NCI-H446 (cell line): Measurements from ENCODE around the gene PPP1R27.
"Not testable (repeated sequence)": the region's sequence is repeated elsewhere in the genome, so short reads cannot be mapped to it uniquely, and the experiment has no call there.

Experiments used
- DNase-seq, 2 experiments: peaks; one replicate each; lab custom pipeline; 2025; lab: John Stamatoyannopoulos, UW

The PPP1R27 gene

GRCh38 chr17:81840826-81841778, 6.3 kb upstream of the PPP1R27 start:
- DNase-seq = no peak

DNA sequence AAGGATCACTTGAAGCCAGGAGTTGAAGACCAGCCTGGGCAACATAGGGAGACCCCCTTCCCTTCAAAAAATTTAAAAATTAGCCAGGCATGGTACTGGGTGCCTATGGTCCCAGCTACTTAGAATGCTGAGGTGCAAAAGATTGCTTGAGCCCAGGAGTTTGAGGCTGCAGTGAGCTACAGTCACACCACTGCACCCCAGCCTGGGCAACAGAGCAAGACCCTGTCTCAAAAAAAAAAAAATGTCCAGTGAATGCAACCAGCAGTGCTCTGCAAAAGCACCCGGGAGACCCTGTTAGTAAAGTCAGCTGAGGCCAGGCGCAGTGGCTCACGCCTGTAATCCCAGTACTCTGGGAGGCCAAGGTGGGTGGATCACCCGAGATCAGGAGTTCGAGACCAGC, 5.2 kb upstream of the PPP1R27 start:
- DNase-seq = not testable (repeated sequence)

DNA sequence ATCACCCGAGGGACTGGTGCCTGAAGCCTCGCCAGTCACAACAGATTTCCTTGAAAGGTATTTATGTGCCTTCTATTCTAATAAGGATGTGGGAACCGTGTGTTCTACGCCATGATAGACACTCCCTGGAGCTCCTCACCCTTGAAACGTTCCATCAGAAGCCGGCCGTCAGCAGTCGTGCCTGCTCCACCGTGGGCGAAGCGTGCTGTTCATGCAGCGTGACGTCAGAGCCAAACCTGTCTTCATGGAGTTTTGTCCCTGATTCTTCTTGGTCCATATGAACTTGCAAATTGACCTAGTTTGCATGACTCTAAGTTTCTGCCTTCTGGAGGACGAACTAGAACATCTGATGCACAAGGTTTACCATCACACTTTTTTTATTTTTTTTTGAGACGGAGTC, 4.5 kb upstream of the PPP1R27 start:
- DNase-seq = no peak

- DNase-seq = no peak
Observed at GRCh38 chr17:81838753-81839255, 4.0 kb upstream of the PPP1R27 start.

DNA sequence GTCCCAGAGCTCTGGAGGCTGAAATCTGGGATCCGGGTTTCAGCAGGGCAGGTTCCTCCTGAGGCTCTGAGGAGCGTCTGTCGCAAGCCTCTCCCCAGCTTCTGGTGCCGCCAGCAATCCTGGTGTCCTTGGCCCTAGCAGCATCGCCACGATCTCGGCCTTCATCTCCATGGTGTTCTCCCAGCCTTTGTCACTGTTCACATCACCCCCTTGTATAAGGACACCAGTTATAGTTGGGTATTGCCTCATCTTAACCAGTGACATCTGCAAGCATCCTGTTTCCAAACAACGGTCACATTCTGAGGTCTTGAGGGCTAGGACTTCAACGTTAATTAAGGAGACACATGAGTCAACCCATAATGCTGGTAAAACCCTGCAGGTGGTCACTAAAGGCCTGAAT, 2.8 kb upstream of the PPP1R27 start:
- DNase-seq = no peak

GRCh38 chr17:81833921-81834830, 674 bp downstream of the PPP1R27 start:
- DNase-seq = no peak

- DNase-seq = peak; percentile 93 to 97
Observed at GRCh38 chr17:81833160-81833920, 1.5 kb downstream of the PPP1R27 start, which contains the start of gene MCRIP1. Gene MCRIP1 (minus strand): TSS chr17:81833291. CDS start chr17:81824506, 8,785 bp downstream.

GRCh38 chr17:81832608-81833159, 2.2 kb downstream of the PPP1R27 start:
- no peak for DNase-seq

GRCh38 chr17:81831957-81832607, 2.8 kb downstream of the PPP1R27 start:
- DNase-seq = no peak

DNA sequence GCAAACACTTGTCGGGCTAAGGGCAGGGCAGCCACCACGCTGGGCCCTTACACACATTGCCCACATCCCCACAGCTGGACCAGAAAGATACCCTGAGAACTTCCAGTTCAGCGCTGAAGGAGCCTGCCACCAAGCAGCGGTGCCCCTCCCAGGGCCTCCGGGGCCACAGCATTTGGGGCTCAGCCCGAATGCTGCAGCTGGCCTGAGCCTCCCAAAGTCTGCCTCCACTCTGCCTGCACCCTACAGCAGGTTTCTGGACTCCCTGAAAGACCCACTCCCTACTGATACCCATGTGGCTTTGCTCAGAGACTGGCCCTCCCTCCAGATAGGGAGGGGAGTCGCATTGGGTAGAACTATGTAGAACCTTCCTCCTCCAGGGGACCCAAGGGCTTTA, 3.3 kb downstream of the PPP1R27 start:
- no peak for DNase-seq

DNA sequence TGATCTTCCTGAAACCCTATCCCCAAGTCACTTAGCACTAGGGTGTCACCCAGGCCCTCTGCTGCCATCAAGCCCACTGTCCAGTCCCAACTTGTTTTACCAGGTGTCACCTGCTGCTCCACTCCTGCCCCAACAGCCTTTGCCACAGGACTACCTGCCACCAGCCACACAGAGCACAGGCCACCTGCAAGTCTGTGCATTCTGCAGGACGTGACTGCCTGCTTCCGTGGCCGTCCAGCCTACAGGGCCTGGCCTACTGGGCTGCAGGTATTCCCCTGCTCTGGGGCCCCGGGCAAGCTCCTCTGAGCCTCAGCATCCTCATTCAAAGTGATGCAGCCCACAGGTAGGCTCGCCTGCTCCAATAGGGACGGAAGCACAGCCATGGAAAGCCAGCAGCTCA, 5.0 kb downstream of the PPP1R27 start:
- no peak for DNase-seq

DNA sequence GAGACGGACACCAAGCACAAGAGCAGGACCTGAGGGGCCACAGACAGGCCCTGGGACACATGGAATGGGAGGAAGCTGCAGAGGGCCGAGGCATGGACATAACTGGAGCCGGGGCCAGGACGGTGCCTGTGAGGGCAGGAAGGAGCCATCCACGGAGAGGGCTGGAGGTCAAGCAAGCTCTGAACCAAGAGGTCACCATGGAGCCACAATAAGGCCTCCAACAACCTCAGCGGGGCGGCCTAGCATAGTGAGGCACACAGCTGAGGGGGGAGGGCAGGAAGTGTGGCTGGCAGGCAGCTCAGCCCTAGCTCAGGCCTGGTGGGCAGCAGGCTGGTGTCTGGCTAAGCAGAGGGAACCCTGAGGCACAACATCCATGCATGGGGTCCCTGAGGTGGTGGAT, 6.2 kb downstream of the PPP1R27 start:
- DNase-seq = no peak

DNA sequence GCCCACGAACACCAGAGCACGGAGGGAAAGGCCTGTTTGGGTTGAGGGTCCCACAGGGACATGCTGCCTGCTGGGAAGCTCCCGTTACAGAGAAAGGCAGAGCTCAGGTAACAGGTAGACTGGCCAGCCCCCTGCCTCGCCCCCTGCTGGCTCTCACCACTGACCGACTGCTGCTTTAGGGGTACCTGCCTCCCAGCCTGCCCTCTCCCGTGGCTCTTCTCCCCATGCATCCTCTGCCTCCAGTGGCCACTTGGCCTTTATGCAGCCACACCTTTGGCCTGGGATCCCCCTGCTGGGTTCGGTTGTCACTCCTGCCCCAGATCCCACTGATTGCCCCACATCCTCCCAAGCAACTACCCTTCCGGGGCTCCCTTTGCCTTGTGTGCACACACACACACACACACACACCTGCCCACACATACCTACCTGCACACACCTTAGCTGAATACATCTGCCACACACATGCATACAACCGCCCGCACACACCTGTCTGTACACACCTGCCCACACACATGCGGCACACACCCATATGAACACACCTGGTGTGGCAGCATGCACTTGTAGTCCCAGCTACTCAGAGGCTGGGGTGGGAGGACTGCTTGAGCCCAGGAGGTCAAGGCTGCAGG, 8.9 kb downstream of the PPP1R27 start:
- DNase-seq = no peak

- no peak for DNase-seq
Observed at GRCh38 chr17:81824595-81824994, 10.3 kb downstream of the PPP1R27 start.

- no peak for DNase-seq
Observed at GRCh38 chr17:81823820-81824550, 10.9 kb downstream of the PPP1R27 start.

DNA sequence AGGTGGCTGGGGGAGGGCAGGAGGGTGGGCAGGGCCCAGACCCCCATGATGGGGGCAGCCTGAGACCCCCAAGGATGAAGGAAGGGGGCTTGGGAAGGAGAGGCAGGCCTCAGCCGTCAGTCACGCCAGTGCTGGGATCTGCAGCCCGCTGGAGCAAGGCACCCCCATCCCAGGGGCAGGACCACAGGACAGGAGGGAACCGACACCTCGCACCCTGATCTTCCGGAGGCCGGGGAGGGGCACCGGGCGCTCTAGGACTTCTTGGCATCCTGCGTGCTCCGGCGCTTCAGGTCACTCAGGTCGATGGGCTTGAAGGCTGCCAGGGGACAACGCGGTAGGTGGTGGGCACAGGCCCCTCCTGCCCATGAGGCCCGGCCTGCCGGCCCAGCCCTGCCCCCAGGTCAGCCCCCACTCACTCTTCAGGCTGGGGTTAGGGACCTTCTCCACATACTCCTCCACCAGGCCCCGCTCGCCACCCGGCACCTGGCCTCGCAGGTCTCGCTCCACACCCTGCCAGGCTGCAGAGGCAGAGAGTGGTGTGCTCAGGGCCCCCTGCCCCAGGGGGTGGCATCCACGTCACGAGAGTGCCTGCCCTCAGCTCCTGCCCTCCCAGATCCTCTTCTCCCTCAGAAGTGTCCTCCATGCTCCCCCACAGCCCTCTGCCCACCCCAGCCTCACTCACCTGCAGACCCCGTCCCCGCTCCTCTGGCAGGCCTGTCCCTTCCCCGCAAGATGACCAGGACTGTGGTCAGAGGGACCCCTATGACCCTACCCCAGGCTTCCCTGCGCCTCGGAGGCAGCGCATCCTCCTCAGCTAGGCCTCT, 11.6 kb downstream of the PPP1R27 start:
- DNase-seq = no peak

GRCh38 chr17:81822312-81822637, 12.6 kb downstream of the PPP1R27 start:
- DNase-seq = no peak

DNA sequence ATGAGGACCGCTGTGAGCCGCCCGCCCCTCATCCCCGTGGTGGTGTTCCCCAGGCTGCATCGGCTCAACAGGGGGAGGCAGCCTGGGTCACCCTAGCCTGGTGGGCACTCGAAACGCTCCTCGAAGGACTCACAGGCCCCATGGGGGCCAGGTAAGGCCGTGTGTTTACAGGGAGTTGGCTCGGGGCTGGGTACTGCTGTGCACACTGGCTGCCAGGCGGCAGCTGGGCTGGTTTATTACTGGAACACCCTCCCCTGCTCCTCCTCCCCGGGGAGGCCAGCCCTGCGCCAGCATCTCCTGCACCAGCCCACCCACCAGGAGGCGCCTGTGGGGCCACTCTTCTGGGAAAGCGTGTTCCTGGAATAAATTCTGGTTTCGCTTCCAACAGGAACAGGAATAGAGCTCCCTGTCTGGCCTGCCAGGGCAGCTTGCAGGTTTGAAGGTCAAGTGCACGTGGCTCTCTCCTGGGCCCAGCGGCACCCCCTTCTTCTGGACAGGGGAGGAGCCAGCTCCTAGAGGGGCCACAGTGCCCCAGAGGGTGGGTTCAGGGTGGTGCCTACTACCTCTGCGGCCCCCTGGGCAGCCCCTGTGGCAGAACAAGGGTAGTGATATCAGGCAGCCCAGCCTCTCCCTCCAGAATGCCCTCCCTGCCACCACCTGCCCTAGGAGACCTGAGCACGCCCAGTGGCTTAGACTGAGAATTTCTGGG, 13.1 kb downstream of the PPP1R27 start:
- peak; percentile 37 to 81 for DNase-seq
